T-helper 2 cell treated with Interferon-gamma antibody and Interleukin-4, amounts not matched to agents 100 ng/mL and 5 ng/mL, for 36 hours (primary cell): ENCODE measurements around the gene TTLL11. TPM values are rescaled to one million over a fixed set of nuclear protein-coding genes. Genes with fewer than 3 reads are reported as not detected.

Experiments used
- intact Hi-C: fragments of 100-400 bp; cut with micrococcal nuclease; formaldehyde crosslinking; loops from one replicate; pipeline ENCODE4 v1.15.1; 2023
- total RNA-seq: library from RNA; stranded (reverse); gene quantifications from 2 replicates; pipeline ENCODE4 v1.2.3, GENCODE V29; 2022

The TTLL11 gene
- total RNA-seq, 1 donor from 2014 or later: 2.7 TPM

- intact Hi-C loops: no loop called here
Measured at GRCh38 chr9:121945849-121946248, 147.3 kb downstream of the TTLL11 start.

GRCh38 chr9:121945281-121945680 is 147.8 kb downstream of the TTLL11 start:
- intact Hi-C loops: no loop called here

- intact Hi-C loops: no loop called here
Measured at GRCh38 chr9:121944711-121945191, 148.4 kb downstream of the TTLL11 start.

- intact Hi-C loops: no loop called here
Measured at GRCh38 chr9:121943463-121943862, 149.6 kb downstream of the TTLL11 start.

- intact Hi-C loops: no loop called here
Measured at GRCh38 chr9:121942866-121943382, 150.2 kb downstream of the TTLL11 start.

- intact Hi-C loops: no loop called here
Measured at GRCh38 chr9:121942313-121942712, 150.8 kb downstream of the TTLL11 start.

GRCh38 chr9:121939643-121940042 is 153.5 kb downstream of the TTLL11 start:
- intact Hi-C loops: no loop called here

GRCh38 chr9:121938621-121939020 is 154.5 kb downstream of the TTLL11 start:
- intact Hi-C loops: no loop called here

GRCh38 chr9:121937240-121937639 is 155.9 kb downstream of the TTLL11 start:
- intact Hi-C loops: no loop called here

GRCh38 chr9:121935739-121936138 is 157.4 kb downstream of the TTLL11 start:
- intact Hi-C loops: no loop called here

- intact Hi-C loops: no loop called here
Measured at GRCh38 chr9:121930956-121931355, 162.2 kb downstream of the TTLL11 start.

- intact Hi-C loops: no loop called here
Measured at GRCh38 chr9:121929893-121930875, 162.9 kb downstream of the TTLL11 start.

GRCh38 chr9:121927636-121928035 is 165.5 kb downstream of the TTLL11 start:
- intact Hi-C loops: no loop called here

- intact Hi-C loops: no loop called here
Measured at GRCh38 chr9:121927081-121927480, 166.0 kb downstream of the TTLL11 start.

- intact Hi-C loops: no loop called here
Measured at GRCh38 chr9:121926351-121926801, 166.7 kb downstream of the TTLL11 start.

GRCh38 chr9:121925935-121926334 is 167.2 kb downstream of the TTLL11 start:
- intact Hi-C loops: no loop called here

- intact Hi-C loops: no loop called here
Measured at GRCh38 chr9:121924700-121925099, 168.4 kb downstream of the TTLL11 start.

- intact Hi-C loops: no loop called here
Measured at GRCh38 chr9:121921444-121921843, 171.7 kb downstream of the TTLL11 start.

GRCh38 chr9:121917375-121918335 is 175.5 kb downstream of the TTLL11 start:
- intact Hi-C loops: no loop called here

- intact Hi-C loops: no loop called here
Measured at GRCh38 chr9:121915304-121915625, 177.8 kb downstream of the TTLL11 start.

- intact Hi-C loops: no loop called here
Measured at GRCh38 chr9:121914604-121915303, 178.4 kb downstream of the TTLL11 start.
